GM18861 (cell line): ENCODE data around the gene MYO9A.

Experiments
- ATAC-seq: cut with Tn5 transposase; IDR thresholded peaks from one replicate; pipeline ENCODE4 v1.9.1; 2021; ENCODE audit not compliant: unreplicated experiment

MYO9A gene

GRCh38 chr15:71962537-71962936, 155.4 kb downstream of the MYO9A start:
- no peak for ATAC-seq

- no peak for ATAC-seq
Observed at GRCh38 chr15:71957026-71957425, 160.9 kb downstream of the MYO9A start.

GRCh38 chr15:71951134-71951533, 166.8 kb downstream of the MYO9A start:
- no peak for ATAC-seq

GRCh38 chr15:71945012-71945411, 172.9 kb downstream of the MYO9A start:
- ATAC-seq: no peak

- ATAC-seq: no peak
Observed at GRCh38 chr15:71943806-71944205, 174.1 kb downstream of the MYO9A start.

GRCh38 chr15:71939981-71940588, 177.9 kb downstream of the MYO9A start:
- ATAC-seq: no peak

- ATAC-seq: peak; percentile 64
Observed at GRCh38 chr15:71937650-71938311, 180.2 kb downstream of the MYO9A start.

- ATAC-seq: no peak
Observed at GRCh38 chr15:71934446-71934845, 183.5 kb downstream of the MYO9A start.

- no peak for ATAC-seq
Observed at GRCh38 chr15:71932689-71933088, 185.3 kb downstream of the MYO9A start.

GRCh38 chr15:71931261-71931660, 186.7 kb downstream of the MYO9A start:
- ATAC-seq: no peak

- ATAC-seq: no peak
Observed at GRCh38 chr15:71925145-71925544, 192.8 kb downstream of the MYO9A start.

GRCh38 chr15:71921191-71921590, 196.8 kb downstream of the MYO9A start:
- no peak for ATAC-seq

GRCh38 chr15:71920573-71920972, 197.4 kb downstream of the MYO9A start:
- no peak for ATAC-seq

GRCh38 chr15:71916834-71917233, 201.1 kb downstream of the MYO9A start:
- no peak for ATAC-seq

- no peak for ATAC-seq
Observed at GRCh38 chr15:71914092-71914491, 203.9 kb downstream of the MYO9A start.

- ATAC-seq: no peak
Observed at GRCh38 chr15:71899674-71900073, 218.3 kb downstream of the MYO9A start.

GRCh38 chr15:71893691-71894090, 224.3 kb downstream of the MYO9A start:
- no peak for ATAC-seq

GRCh38 chr15:71892335-71892734, 225.6 kb downstream of the MYO9A start:
- ATAC-seq: no peak

- ATAC-seq: no peak
Observed at GRCh38 chr15:71891026-71891425, 226.9 kb downstream of the MYO9A start.

GRCh38 chr15:71889947-71890346, 228.0 kb downstream of the MYO9A start:
- no peak for ATAC-seq

GRCh38 chr15:71889385-71889784, 228.6 kb downstream of the MYO9A start:
- ATAC-seq: no peak

- ATAC-seq: no peak
Observed at GRCh38 chr15:71888797-71889196, 229.2 kb downstream of the MYO9A start.

GRCh38 chr15:71885390-71885789, 232.6 kb downstream of the MYO9A start:
- no peak for ATAC-seq
